ENCODE data around the gene SERINC5.
"Not testable (repeated sequence)": the region's sequence is repeated elsewhere in the genome, so short reads cannot be mapped to it uniquely, and the experiment has no call there.

SERINC5 gene

DNA sequence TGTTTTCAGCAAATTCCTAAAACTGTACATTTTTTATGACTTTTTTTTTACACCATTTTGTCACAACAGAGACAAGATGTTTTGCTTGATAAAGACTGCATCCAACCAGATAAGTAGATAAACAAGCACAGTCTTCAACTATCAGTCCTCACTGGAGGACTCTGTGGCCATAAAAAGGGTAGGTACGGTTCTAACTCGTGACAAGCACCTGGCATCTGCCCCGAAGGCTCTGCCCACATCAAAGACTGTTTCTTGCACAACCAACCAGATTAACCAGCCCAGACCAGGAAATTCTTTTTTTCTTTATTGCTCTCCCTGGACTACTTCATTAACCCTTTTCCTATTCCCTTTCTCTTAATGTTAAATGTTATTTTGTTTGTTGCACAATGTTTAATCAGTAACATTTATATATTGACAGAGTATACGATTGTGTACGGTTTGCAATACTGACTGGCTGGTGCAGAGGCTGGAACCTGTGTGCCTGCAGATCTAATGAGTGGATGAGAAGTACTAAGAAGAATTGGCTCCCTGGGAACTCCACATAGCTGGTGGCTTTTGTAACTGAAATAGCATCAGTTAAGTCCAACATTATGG, 74.1 kb downstream of the SERINC5 start:
- DNase-seq (ENCODE audit: extremely low read depth in 1 of 2, low read depth in 1 of 2) = no peak

DNA sequence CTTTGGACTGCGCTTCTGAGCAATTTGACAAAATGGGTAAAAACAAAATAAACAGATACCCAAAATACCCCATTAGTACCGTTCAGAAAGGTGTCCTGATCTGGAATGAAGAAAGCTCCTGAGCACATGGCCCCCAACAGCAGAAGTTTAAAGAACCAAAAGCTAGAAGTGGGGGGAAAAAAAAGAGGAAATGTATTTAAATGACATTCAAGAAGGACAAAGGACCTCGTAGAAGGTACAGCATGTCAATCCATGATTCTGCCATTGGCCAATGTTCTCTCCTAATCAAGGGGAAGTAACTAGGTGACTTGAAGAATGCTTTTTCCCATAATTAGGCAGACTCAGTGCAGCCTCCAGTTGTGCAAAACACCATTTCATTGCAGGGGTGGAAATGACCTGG, 78.6 kb downstream of the SERINC5 start:
- no peak for DNase-seq (ENCODE audit: extremely low read depth in 1 of 2, low read depth in 1 of 2)

DNA sequence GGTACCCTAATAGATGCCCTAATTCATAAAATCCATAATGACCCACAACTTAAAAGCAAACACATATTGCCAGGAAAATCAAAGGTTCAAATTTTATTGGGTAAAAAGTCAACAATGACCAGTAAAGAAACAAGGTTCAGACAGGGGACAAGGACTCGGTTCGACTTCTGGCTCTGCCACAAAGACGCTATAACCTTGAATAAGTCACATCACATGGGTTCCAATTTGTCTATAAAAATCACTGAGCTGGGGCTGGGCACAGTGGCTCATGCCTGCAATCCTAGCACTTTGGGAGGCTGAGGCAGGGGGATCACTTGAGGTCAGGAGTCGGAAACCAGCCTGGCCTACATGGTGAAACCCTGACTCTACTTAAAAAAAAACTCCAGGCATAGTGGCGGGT, 80.5 kb downstream of the SERINC5 start:
- DNase-seq (ENCODE audit: extremely low read depth in 1 of 2, low read depth in 1 of 2) = no peak

DNA sequence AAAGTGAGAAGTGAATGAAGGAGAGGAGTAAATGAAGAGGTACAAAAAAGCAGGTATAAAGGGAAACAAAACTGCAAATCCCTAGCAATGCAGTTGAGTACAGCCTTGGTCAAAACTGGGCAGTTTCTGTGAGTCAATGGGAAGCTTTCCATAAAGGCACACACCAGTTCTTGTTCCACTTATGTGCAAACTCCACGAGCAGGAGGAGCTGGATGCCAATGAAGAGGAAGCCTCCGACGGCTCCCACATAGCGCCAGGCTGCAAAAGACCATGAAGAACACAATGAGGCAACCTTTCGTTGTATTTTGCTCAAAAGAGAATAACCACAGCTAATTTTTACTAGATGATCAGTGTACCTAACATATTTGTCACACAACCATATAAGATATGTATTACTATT, 81.1 kb downstream of the SERINC5 start:
- no peak for DNase-seq (ENCODE audit: extremely low read depth in 1 of 2, low read depth in 1 of 2)

DNA sequence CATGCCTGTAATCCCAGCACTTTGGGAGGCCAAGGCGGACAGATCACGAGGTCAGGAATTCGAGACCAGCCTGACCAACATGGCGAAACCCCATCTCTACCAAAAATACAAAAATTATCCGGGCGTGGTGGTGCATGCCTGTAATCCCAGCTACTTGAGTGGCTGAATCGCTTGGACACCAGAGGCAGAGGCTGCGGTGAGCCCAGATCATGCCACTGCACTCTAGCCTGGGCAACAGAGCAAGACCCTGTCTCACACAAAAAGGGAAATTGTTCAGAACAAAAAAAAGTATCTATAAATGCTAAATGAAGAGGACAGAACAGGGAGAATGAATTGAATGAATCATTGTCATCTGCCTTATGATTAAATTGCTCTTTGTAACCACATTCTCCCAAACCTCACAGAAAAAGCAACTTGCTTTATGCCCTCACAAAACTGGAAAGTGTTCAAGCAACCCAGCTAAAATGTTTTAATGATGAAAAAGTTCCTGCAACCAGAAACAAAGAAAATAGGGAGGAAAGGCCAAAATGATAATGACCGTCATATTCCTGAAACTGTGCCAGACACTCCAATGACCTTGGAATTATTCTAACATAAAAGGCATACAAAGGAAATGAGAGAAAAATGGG, 83.7 kb downstream of the SERINC5 start:
- DNase-seq (ENCODE audit: extremely low read depth in 1 of 2, low read depth in 1 of 2) = no peak

DNA sequence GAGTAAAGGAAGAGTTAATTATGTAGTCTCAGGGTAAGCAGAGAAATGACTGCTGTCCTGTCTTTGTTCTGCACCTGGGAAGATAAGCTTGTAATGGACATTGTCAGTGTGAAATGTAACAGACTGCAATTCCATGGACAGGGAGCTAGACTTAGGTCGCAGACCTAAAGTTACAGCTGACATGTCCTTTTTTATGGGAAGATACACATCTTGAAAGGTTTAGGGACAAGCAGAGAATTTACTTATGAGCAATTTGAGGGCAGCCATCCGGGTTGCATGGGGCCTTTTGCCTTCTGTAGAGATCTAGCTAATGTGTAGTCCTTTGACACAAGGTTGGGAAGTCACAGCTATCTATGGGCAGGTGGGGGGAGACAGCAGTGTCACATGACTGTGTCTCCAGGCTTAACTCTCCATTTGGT, 85.7 kb downstream of the SERINC5 start:
- DNase-seq (ENCODE audit: extremely low read depth in 1 of 2, low read depth in 1 of 2) = no peak

DNA sequence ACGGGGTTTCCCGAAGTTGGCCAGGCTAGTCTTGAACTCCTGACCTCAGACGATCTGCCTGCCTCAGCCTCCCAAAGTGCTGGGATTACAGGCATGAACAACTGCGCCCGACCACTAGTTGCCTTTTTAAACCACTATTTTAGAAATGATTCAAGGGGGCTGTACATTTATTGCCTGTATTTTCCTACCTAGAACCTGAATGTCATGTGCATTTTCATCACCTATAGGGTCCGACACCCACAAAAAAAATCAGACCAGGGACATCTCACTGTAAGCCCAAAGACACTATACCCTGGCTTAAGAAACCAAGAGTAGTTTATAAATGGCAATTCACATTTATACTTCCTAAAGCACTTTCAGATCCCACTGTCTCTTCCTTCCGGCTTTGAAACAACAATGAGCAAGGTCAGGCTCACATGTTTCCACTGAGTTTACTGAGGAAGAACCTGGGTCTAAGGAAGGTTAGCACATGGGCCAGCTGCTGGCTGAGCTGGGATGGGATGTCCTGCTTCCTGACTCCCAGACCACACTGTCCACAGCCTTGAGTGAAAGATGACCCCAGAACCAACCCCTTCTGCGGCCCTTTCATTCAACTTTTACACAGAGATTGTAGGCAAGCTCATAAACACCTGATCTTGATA, 87.3 kb downstream of the SERINC5 start:
- DNase-seq (ENCODE audit: extremely low read depth in 1 of 2, low read depth in 1 of 2) = no peak

DNA sequence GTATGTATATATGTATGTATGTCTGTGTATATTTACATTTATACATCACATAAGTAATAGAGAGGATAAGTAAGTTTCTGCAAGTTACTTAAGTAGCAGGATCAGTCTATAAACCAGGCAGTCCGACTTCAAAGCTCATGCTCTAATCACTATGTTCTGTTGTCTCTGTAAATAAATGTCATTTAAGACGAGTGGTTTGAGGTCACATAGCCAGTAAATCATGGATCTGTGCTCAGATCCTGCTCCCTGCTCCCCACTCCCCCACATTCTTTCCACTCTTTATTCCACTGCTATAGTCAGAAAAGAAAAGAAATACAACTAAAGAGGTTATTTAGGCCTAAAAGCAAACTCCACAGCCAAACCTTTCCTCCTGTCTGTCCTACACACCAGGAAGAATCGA, 90.4 kb downstream of the SERINC5 start:
- no peak for DNase-seq (ENCODE audit: extremely low read depth in 1 of 2, low read depth in 1 of 2)

DNA sequence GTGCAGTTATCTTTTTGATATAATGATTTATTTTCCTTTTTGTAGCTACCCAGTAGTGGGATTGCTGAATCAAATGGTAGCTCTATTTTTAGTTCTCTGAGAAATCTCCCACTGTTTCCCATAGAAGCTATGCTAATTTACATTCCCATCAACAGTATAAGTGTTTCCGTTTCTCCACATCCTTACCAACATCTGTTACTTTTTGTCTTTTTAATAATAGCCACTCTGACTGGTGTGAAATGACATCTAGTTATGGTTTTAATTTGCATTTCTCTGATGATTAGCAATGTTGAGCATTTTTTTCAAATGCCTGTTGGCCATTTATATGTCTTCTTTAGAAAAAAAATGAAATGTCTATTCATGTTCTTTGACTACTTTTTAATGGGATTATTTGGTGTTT, 94.7 kb downstream of the SERINC5 start:
- DNase-seq (ENCODE audit: extremely low read depth in 1 of 2, low read depth in 1 of 2) = no peak

DNA sequence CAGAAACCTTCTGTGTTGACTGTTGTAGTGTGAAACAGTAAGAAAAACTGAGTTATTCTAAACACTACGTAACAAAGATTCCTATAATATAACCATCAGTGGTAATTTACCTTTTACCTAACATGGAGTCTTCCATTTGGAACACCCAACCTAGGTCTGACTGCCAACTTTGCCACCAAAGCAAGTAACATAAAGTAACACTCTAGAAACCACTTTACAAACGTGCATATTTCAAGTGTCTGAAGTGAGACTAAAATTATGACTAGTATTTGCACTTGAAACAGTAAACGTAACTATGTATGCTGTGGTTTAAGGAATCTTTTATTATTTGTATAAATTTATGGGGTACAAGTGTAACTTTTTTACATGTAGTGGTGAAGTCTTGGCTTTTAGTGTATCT, 95.6 kb downstream of the SERINC5 start:
- no peak for DNase-seq (ENCODE audit: extremely low read depth in 1 of 2, low read depth in 1 of 2)

DNA sequence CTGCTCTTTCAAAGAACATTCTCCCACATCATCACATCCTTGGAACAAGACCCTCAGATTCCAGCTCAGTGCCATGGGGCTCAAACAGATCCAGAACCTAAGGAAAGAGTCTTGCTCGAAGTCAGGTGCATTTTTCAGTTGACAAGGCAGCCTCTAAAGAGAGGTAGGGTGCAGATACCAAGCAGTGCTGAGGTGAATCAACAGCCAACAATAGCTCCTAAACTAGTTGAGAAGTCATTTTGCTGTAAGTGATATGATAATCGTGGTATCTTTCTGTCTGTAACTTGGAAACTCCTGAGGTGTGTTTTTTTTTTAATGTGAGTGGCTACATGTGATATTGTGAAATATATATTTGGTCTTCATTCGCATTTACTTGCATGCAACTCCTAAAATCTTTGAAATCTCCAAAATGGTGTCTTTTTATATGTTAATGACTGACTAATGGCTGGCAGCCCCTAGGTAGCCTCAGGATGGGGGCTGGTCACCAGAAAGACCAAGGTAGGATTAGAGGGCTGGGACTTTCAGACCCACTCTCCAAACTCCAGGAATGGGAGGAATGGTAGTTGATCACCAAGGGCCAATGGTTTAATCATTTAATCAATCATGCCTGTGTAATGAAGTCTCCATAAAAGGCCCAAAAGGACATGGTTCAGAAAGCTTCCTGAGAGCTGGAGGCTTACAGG, 96.6 kb downstream of the SERINC5 start:
- no peak for DNase-seq (ENCODE audit: extremely low read depth in 1 of 2, low read depth in 1 of 2)

DNA sequence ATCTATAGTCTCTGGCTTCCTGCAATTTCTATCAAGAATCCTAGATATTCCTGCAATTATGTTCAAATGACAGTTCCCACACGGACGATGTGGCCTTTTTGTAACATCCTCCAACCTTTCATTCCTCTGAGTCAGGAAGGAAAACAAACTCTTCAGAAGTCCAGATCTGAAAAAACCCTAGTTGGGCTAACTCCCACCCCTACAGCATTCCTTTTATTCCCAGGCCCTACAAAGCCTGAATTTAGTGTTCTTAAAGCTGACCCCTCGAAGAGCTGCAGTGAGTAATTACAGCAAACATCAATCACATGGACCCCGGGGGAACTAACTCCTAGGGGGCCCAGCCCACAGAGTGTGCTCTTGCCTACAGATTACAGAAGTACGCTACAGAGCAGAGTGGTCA, 99.7 kb downstream of the SERINC5 start:
- no peak for DNase-seq (ENCODE audit: extremely low read depth in 1 of 2, low read depth in 1 of 2)

DNA sequence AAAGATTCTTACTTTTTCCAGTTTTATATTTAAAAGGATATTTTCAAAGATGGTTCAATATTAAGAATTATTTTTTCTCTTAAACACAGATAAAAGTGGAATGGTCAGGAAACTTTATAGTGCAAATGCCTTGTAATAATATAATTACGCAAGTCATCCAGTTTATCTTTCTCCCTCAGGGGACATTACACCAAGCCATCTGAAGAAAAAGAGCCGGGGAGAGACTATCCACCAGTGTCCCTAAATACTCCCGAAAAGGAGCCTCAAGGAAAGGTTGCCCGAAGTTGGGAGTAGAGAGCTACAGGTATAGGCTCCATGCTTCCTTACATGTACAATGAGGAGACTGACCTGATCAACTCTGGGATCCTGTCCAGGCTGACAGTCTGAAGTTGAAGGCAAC, 101.1 kb downstream of the SERINC5 start:
- no peak for DNase-seq (ENCODE audit: extremely low read depth in 1 of 2, low read depth in 1 of 2)

DNA sequence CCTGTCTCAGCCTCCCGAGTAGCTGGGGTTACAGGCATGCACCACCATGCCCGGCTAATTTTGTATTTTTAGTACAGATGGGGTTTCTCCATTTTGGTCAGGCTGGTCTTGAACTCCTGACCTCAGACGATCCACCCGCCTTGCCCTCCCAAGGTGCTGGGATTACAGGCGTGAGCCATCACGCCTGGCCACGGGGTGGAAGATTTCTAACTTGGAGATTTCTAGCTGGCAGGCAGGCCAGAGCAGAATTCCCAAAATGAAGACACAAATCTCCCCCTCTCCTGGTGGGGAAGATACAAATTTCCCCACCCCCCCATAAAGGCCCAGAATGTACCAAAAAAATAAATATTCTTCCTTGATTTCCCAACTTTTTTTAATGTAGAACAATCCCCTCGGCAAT, 101.6 kb downstream of the SERINC5 start:
- DNase-seq (ENCODE audit: extremely low read depth in 1 of 2, low read depth in 1 of 2) = not testable (repeated sequence)

DNA sequence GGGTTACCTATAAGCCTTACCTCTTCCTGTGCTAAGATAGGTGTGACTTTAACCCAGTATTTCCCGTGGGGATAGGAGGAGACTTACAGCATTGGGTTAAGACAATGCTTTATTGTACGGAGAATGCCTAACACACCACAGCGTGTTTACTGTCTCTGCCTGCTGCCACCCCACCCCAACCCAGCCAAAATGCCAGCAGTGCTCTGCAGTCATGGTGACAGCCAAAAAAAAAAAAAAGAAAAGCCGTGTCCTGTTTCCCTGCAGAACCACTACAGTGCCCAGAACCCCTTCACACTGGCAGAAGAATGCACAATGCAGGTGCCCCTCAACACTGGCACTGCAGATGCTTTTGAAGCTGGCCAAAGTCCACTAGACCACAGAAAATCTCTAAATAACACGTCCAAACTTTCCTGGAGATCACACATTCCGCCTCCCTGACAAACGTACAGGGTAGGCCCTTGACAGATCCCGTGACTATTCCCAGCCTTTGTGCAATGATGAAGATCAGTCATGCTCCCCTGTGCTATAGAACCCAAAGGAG, 102.2 kb downstream of the SERINC5 start:
- no peak for DNase-seq (ENCODE audit: extremely low read depth in 1 of 2, low read depth in 1 of 2)

DNA sequence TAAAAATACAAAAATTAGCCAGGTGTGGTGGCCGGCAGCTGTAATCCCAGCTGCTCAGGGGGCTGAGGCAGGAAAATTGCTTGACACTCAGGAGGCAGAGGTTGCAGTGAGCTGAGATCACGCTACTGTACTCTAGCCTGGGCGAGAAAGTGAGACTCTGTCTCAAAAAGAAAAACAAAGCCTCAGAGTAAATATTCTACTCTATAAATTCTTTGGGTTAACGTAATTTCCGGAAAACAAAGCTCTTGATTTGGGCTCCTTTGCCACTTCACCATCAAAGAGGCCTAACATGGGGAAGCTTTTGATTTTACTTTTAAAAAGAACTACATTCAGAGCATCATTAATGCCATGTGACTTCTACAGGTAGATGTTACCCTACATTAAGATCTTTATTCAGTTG, 103.1 kb downstream of the SERINC5 start:
- DNase-seq (ENCODE audit: extremely low read depth in 1 of 2, low read depth in 1 of 2) = no peak

DNA sequence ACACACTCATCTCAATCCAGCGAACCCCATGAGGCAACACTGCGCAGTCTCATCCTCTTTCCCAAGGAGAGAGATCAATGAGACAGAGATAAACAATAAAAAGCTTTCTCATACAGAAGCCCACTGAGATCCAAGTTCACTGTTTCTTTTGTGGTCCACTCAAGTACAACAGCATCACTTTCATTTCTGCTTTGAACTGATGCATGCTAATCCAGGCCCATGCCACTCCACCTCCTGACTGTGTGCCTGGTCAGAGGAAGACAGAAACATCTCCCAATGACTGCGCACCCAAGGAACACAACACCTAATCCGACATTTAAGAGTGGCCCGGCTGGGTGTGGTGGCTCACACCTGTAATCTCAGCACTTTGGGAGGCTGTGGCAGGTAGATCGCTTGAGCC, 104.0 kb downstream of the SERINC5 start:
- no peak for DNase-seq (ENCODE audit: extremely low read depth in 1 of 2, low read depth in 1 of 2)

DNA sequence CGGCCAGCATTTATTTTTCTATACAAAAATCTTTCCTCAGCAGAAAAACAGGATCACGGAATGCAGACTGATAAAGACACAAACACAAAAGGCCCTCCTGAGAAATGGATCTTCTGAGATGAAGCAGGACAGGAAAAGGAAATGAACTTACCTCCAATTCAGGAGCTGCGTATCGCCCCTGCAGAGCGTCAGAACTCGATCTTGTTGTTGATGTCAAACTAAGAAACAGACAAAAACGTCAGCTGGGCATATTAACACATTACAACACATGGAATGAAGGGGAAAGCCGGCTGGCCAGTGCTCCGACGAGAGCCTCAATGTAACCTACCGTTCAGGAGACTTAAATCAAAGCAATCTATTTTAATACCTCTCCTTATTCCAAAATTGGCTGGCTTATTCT, 105.1 kb downstream of the SERINC5 start:
- no peak for DNase-seq (ENCODE audit: extremely low read depth in 1 of 2, low read depth in 1 of 2)

DNA sequence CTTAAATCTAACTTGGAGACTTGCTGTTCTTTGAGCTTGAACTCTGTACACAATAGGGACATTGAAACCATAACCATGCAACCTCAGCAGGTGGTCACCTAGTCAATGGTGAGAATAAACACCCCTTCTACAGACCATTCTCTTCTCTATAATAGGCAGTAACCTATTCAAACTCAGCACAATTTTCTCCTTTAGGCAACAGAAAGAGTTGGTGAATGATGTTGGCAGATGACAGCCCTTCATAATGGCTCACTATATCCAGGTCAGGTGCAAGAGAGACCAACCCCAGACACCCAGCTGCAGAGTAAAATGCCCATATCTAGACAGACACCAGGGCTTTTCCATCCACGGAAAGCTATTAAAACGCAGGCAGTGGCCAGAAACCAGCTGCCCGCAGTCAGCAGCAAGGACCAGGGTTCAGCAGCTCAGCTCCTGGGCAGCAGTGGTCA, 106.7 kb downstream of the SERINC5 start:
- DNase-seq (ENCODE audit: extremely low read depth in 1 of 2, low read depth in 1 of 2) = no peak

DNA sequence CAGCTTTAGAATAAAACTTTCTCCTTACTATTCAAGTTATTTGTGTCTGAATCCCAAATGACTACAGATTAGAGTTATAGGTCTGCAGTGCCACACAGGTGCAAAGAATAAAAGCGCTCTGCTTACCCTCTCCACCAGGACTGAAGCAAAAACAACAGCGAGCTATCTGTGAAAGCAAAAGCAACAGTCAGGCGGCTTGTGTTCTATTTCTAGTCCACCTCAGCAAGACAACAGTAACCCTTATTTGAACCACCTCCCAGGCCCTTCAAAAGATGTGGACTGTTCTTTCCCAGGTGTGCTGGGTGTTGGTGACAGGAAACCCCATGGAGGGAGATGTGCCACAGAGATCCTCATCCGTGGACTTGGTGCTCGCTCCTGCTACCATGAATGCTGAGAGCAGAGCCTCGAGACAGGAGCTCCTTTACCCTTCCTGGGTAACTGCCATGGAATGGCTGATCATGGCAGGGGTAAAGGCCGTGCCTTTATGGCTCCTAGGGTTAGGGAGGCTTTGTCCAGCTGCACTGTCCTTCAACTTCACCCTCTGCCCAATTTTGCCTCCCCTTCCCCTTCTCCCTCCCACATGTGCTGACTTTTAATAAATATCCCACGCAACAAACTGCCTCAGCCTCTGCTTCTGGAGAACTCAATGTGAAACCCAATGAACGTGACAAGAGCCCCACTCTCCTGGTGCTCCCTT, 108.6 kb downstream of the SERINC5 start:
- DNase-seq (ENCODE audit: extremely low read depth in 1 of 2, low read depth in 1 of 2) = no peak

DNA sequence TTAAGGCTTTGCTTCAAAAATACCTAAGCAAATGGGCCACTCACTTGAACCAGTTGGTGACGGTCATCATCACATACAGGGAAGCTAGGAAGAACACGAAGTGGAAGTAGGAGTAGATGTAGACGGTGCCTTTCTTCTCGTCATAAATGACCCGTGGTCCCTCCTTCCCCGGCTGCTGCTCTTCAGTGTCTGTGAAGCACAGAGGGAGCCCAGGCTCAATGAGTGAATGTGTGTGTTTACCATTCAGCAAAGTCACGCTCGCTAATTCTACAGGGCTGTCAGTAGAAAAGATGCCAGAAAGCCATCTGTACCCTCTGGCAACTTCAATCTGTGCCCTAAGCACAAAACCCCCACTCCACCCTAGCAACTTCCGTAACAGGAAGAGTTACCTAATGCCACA, 109.8 kb downstream of the SERINC5 start:
- no peak for DNase-seq (ENCODE audit: extremely low read depth in 1 of 2, low read depth in 1 of 2)
